Aorta (tissue), 5 donors: ENCODE measurements around the gene TBL2. TPM values are rescaled to one million over a fixed set of nuclear protein-coding genes. Genes with fewer than 3 reads are reported as not detected.
"Not testable (repeated sequence)": the region's sequence is repeated elsewhere in the genome, so short reads cannot be mapped to it uniquely, and the experiment has no call there.

Experiments
- ATAC-seq: fragments of 200-7000 bp; cut with Tn5 transposase; one replicate; pipeline ENCODE4 v1.9.1; 2022; ENCODE audit warnings: moderate library complexity; ENCODE audit not compliant: low FRiP score
- DNase-seq, 2 donors: peaks; one replicate each; pipeline ENCODE4 v3.0.0-alpha.2; 2020
- H3K27ac ChIP-seq, 2 donors: one replicate each; pipeline ENCODE4 v1.5.1; 2013; ENCODE audit warnings: low read length in 2 of 2, mild to moderate bottlenecking in 2 of 2, moderate library complexity in 2 of 2, control low read depth in 1 of 2, inconsistent platforms in 1 of 2, low read depth in 1 of 2
- H3K27me3 ChIP-seq, 2 donors: one replicate each; pipeline ENCODE4 v1.6.1; 2013; ENCODE audit warnings: control low read depth in 1 of 2, low read length in 1 of 2, mild to moderate bottlenecking in 1 of 2, moderate library complexity in 1 of 2; ENCODE audit not compliant: insufficient read depth in 2 of 2, control insufficient read depth in 1 of 2
- H3K36me3 ChIP-seq, 2 donors: one replicate each; pipeline ENCODE4 v1.6.1; 2013; ENCODE audit warnings: control low read depth in 1 of 2, low read length in 1 of 2, mild to moderate bottlenecking in 1 of 2; ENCODE audit not compliant: insufficient read depth in 2 of 2, control insufficient read depth in 1 of 2
- H3K4me1 ChIP-seq, 2 donors: one replicate each; pipeline ENCODE4 v1.6.1; 2013; ENCODE audit warnings: low read length in 2 of 2, control low read depth in 1 of 2, mild to moderate bottlenecking in 1 of 2, moderate library complexity in 1 of 2; ENCODE audit not compliant: insufficient read depth in 2 of 2, control insufficient read depth in 1 of 2
- H3K4me3 ChIP-seq, 2 donors: one replicate each; pipeline ENCODE4 v1.5.1; 2013; ENCODE audit warnings: low read length in 2 of 2, control low read depth in 1 of 2, mild to moderate bottlenecking in 1 of 2
- H3K9me3 ChIP-seq: one replicate; pipeline ENCODE4 v1.6.1; 2013; ENCODE audit warnings: mild to moderate bottlenecking, low read length; ENCODE audit not compliant: control insufficient read depth
- WGBS, 2 donors: extraction: QIAGEN DNeasy Blood & Tissue Kit; methylation state at CpG; one replicate each; pipeline ENCODE4 v1.1.7; 2013; 5-methylcytosine and 5-hydroxymethylcytosine counted together
- intact Hi-C, 2 donors: fragments of 100-400 bp; cut with DNase I; formaldehyde crosslinking; loops; one replicate each; pipeline versions ENCODE4 v1.14.2 to v1.15.0; 2022
- polyA plus RNA-seq, 2 donors: library from polyadenylated mRNA; stranded (reverse); fragments of 200-250 nt; gene quantifications; one replicate each; pipeline ENCODE4 v1.2.3, GENCODE V29; 2013
- total RNA-seq, 2 donors: library from RNA; stranded (reverse); fragmentation: NEBNext Ultra II Directional; extraction: Animal tissue kit (Norgen Biotek cat#: 25700); gene quantifications; one replicate each; pipeline ENCODE4 v1.2.1, GENCODE V29; 2021
- donor health status: healthy with polysubstance abuse.
- donor health status: Bipolar disorder and iron deficiency.
- donor health status: DM: no; HTN: no; CAD: no.
- donor health status: DM: no; HTN: no; CAD: no.
- donor health status: DM: yes; HTN: yes; CAD: no.

The TBL2 gene
- total and polyA plus RNA-seq, 4 donors: 17.7 to 27.7 (median 24.6) TPM

DNA sequence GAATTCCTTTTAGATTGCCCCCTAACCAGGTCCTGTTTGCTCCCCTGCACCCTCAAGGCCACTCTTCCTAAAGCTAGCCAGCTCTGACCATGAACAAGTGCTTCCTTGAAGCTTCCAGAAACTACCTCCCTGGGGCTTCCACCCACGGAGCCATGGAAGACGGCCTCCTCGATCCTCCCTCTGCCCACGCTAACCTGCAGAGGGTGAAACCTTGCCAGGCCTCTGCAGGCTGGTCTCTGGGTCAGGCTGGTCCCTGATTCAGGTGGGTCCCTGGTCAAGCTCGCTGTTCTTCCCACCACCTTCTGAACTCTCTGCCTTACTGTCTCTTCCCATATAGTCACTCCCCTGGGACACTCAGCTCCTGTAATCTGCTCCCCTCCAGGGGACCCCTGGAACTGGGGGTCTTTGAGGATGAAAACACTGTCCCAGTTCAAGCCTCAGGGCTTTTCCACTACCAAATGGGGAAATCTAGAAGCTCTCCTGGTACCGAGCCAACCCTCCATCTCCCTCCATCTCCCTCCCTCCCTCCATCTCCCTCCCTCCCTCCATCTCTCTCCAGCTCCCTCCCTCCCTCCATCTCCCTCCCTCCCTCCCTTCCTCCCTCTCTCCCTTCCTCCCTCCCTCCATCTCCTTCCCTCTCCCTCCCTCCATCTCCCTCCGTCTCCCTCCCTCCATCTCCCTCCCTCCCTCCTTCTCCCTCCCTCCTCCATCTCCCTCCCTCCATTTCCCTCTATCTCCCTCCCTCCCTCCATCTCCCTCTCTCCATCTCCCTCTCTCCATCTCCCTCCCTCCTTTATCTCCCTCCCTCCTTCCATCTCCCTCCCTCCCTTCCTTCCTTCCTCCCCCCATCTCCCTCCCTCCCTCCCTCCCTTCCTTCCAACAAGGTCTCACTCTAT lies 43.0 kb upstream of the TBL2 start:
- intact Hi-C loops: no loop called here
- no peak overlapping the region for H3K4me3 ChIP-seq
- H3K4me1 ChIP-seq: no peaks in the 10 kb centered on the region
- no peaks in the 10 kb centered on the region for H3K36me3 ChIP-seq
- DNase-seq (no peak), ATAC-seq (no peak)
- WGBS, 2 donors: 55 to 63% methylated on average over 6 to 7 of the region's 7 CpGs
- no peaks in the 10 kb centered on the region for H3K27me3 ChIP-seq
- no peak overlapping the region for H3K27ac ChIP-seq
- H3K9me3 ChIP-seq: no peaks in the 10 kb centered on the region

DNA sequence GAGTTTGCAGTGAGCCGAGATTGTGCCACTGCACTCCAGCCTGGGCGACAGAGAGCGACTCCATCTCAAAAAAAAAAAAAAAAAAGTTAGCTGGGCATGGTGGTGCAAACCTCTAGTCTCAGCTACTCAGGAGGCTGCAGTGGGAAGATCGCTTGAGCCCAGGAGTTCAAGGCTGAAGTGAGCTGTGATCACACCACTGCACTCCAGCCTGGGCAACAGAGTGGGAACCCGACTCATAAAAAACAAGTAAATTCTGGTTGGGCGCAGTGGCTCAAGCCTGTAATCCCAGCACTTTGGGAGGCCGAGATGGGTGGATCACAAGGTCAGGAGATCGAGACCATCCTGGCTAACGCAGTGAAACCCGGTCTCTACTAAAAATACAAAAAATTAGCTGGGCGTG lies 41.0 kb upstream of the TBL2 start:
- H3K4me1 ChIP-seq, H3K36me3 ChIP-seq, H3K27me3 ChIP-seq, ATAC-seq, H3K27ac ChIP-seq, intact Hi-C loops, H3K4me3 ChIP-seq, H3K9me3 ChIP-seq, DNase-seq: not testable (repeated sequence)
- WGBS, 2 donors: 90 to 94% methylated on average over 11 of the region's 11 CpGs

DNA sequence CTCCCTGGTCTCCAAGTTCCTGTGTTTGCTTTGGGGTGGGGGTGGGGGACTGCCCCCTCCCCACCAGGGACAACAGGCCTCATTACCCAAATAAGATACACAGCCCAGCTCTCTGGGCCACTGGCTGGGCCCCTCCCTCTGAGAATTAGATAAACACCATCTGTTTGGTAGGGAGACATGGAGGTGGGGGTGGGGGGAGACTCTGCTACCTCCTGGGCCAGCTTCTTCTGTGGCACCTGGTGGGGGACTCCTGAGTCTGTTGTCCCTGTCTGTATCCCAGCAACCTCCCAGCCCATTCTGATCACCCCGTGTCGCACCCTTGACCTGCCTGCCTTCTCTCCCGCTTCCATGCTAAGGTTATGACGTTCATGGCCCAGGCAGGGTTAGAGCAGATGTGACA lies 40.2 kb upstream of the TBL2 start:
- WGBS, 2 donors: 75 to 84% methylated on average over 4 of the region's 4 CpGs
- H3K36me3 ChIP-seq: no peaks in the 10 kb centered on the region
- no peak for ATAC-seq
- no peaks in the 10 kb centered on the region for H3K9me3 ChIP-seq
- no peak overlapping the region for H3K4me3 ChIP-seq
- H3K4me1 ChIP-seq: no peaks in the 10 kb centered on the region
- no peaks in the 10 kb centered on the region for H3K27me3 ChIP-seq
- intact Hi-C loops: no loop called here
- H3K27ac ChIP-seq: no peak overlapping the region
- no peak for DNase-seq

DNA sequence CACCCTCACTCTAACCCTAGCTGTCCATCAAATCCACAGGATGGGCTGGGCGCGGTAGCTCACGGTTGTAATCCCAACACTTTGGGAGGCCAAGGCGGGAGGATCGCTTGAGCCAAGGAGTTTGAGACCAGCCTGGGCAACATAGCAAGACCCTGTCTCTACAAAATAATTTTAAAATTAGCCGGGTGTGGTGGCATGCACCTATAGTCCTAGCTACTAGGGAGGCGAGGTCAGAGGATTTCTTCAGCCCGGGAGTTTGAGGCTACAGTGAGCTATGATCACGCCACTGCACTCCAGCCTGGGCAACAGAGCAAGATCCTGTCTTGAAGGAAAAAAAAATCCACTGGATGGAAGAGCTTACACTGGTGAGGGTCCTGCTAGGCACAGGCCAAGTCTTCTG lies 39.1 kb upstream of the TBL2 start:
- H3K9me3 ChIP-seq, intact Hi-C loops, H3K27ac ChIP-seq, H3K36me3 ChIP-seq, H3K4me3 ChIP-seq, H3K27me3 ChIP-seq, ATAC-seq, H3K4me1 ChIP-seq, DNase-seq: not testable (repeated sequence)
- 97 to 98% methylated on average over 9 of the region's 9 CpGs for WGBS, 2 donors

DNA sequence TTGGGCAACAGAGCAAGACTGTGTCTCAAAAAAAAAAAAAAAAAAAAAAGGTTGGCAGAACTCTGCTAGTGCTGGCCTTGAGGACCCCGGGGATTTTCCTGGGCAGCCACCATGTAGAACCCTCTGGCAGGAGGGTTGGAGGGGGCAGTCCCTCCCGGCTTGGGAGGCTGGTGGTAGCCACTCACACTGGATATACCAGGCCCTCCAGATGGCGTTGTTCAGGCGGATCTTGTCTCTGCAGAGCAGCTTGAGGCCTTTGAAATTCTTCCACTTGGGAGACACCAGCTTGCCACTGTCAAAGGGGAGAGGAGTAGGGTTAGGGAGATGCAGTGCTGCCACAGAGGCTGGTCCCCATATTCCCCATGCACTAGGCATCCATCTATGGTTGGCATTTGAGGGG lies 37.5 kb upstream of the TBL2 start:
- intact Hi-C loops: no loop called here
- DNase-seq (no peak), ATAC-seq (no peak)
- H3K27ac ChIP-seq: no peak overlapping the region
- H3K4me1 ChIP-seq: no peaks in the 10 kb centered on the region
- 42 to 49% methylated on average over 4 of the region's 4 CpGs for WGBS, 2 donors
- H3K36me3 ChIP-seq: no peaks in the 10 kb centered on the region
- no peaks in the 10 kb centered on the region for H3K9me3 ChIP-seq
- H3K27me3 ChIP-seq: no peaks in the 10 kb centered on the region
- H3K4me3 ChIP-seq: no peak overlapping the region

DNA sequence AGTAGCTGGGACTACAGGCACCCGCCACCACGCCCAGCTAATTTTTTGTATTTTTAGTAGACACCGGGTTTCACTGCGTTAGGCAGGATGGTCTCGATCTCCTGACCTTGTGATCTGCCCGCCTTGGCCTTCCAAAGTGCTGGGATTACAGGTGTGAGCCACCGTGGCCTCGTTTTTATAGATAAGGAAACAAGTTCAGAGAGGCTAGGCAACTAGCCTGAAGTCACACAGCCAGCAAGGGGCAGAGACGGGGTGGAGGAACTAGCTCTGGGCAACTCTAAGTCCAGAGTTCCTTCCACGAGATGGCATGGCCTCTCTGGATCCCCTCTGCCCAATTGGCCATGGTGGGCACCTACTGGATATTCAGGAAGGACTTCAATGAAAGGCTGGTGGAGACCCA lies 36.6 kb upstream of the TBL2 start:
- intact Hi-C loops, H3K9me3 ChIP-seq, ATAC-seq, H3K4me3 ChIP-seq, H3K36me3 ChIP-seq, DNase-seq, H3K4me1 ChIP-seq, H3K27ac ChIP-seq, H3K27me3 ChIP-seq: not testable (repeated sequence)
- WGBS, 2 donors: 86 to 87% methylated on average over 10 of the region's 10 CpGs

DNA sequence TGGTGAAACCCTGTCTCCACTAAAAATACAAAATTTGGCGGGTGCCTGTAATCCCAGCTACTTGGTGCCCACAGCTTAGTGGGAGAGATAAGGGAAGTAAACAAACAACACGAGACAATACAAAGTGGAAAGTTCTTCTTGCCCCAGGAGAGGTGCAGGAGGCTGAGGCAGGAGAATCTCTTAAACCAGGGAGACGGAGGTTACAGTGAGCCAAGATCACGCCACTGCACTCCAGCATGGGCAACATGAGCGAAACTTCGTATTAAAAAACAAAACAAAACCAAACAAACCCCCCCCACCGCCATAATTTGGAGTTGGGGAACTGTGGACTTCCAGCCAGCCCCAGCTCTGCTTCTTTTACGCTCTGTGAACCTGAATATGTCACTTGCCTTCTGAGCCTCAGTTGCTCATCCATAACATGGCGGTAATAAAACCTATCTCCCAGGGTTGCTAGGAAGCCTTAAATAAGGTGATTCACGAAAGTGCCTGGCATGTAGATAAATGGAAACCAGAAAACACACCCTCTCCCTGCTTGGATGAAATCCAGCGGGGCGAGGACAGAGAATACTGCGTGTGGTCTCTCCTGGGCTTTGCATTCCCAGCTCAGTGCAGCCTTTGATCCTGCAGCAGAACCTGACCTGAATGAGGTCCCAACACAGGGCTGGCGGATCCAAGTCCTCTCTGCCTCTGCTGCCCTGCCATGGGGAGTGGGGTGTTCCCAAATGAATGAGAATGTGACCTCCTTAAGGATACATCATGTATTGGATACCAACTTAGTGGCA lies 35.8 kb upstream of the TBL2 start:
- Histone ChIP-seq H3K36me3 (no peaks in the 10 kb centered on the region), H3K27me3 (no peaks in the 10 kb centered on the region), H3K4me1 (no peaks in the 10 kb centered on the region), H3K27ac (no peak overlapping the region), H3K9me3 (no peaks in the 10 kb centered on the region), H3K4me3 (no peak overlapping the region)
- ATAC-seq (no peak), DNase-seq (no peak)
- WGBS, 2 donors: 63% methylated on average over 14 of the region's 14 CpGs
- intact Hi-C loops: no loop called here

DNA sequence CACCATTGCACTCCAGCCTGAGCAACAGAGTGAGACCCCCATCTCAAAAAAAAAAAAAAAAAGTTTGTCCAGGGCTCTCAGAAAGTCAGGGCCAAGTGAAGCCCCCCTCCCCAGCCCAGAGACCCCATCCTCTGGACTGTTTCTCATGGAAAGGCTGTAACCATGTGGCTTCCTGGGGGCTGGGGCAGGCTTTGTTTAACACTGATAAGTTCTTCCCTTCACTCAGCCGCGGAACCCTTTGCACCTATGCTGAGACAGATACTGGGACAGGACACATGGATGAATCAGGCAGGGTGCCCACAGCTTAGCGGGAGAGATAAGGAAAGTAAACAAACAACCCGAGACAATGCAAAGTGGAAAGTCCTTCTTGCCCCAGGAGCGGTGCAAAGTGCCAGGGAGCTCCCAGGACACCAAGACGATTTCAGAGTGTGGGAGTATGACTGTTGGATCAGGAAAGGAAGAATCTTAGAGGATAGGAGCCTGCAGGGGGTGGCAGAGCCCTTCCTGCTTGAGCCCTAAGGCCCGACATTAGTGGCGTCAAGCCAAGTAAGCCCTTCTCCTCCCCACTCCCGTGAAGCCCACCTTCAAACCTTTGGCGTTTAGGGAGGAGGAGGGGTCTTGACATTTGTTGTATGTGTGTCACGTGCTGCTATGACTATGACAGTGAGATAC lies 34.4 kb upstream of the TBL2 start:
- no peaks in the 10 kb centered on the region for H3K27me3 ChIP-seq
- H3K4me1 ChIP-seq: no peaks in the 10 kb centered on the region
- no peak overlapping the region for H3K4me3 ChIP-seq
- no peaks in the 10 kb centered on the region for H3K36me3 ChIP-seq
- WGBS, 2 donors: 21 to 22% methylated on average over 11 of the region's 11 CpGs
- intact Hi-C loops: no loop called here
- ATAC-seq (no peak), DNase-seq (no peak)
- H3K27ac ChIP-seq: no peak overlapping the region
- H3K9me3 ChIP-seq: no peaks in the 10 kb centered on the region
